ENCODE data around the gene DCTN4. TPM values are rescaled to one million over a fixed set of nuclear protein-coding genes. Genes with fewer than 3 reads are reported as not detected.

Gene DCTN4
- total RNA-seq, 2 donors from 2014 or later = 40.8 to 45.2 TPM

DNA sequence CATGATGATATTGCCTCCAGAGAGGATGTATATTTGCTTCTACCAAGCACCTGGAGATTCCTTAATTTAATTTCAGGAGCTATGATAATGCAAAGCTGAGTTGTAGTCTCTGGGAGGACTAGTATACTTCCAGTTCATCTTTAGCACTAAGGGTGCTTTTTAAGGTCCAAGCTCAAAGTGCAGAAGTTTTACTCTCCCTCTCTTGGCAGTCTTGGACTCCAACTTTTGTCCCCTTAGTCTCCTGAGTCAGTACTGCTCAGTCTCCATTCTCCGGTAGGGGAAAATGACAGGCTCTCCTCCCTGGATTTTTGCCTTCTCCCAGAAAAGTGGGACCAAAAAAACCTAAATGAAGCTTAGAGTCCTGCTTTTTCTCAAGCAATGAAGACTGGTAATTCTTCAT lies 28.1 kb upstream of the DCTN4 start:
- intact Hi-C loops (cut with DNase I) = no loop called here
- peak overlapping the region; percentile 14 for H3K27ac ChIP-seq
- no peak for DNase-seq
- H3K9me3 ChIP-seq = no peaks in the 10 kb centered on the region
- no peaks in the 10 kb centered on the region for H3K36me3 ChIP-seq
- no peak overlapping the region for H3K9ac ChIP-seq (ENCODE audit: low read depth in 2 of 2, low read length in 2 of 2)
- TF ChIP-seq, protein P1, sequence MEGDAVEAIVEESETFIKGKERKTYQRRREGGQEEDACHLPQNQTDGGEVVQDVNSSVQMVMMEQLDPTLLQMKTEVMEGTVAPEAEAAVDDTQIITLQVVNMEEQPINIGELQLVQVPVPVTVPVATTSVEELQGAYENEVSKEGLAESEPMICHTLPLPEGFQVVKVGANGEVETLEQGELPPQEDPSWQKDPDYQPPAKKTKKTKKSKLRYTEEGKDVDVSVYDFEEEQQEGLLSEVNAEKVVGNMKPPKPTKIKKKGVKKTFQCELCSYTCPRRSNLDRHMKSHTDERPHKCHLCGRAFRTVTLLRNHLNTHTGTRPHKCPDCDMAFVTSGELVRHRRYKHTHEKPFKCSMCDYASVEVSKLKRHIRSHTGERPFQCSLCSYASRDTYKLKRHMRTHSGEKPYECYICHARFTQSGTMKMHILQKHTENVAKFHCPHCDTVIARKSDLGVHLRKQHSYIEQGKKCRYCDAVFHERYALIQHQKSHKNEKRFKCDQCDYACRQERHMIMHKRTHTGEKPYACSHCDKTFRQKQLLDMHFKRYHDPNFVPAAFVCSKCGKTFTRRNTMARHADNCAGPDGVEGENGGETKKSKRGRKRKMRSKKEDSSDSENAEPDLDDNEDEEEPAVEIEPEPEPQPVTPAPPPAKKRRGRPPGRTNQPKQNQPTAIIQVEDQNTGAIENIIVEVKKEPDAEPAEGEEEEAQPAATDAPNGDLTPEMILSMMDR (IDR thresholded peaks at IDR 0.05) = no peak
- H3K4me1 ChIP-seq = peaks cover 18% of the 10 kb centered on the region
- no peak overlapping the region for H3K4me3 ChIP-seq
- no peaks in the 10 kb centered on the region for H3K27me3 ChIP-seq

DNA sequence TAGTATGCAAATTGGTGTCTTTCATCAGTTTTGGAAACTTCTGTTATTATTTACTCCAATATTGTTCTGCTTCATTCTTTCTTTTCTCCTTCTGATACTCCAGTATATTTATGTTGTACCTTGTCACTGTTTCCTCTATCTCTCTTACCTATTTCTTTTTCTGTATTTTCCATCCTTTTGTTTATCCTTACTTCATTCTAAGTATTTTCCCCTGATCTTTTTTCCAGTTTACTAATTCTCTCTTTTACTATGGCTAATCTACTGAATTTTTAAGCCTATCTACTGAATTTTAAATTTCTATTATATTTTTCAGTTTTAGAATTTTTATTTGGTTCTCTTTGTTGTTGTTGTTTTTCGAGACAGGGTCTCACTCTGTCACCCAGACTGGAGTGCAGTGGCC lies 27.1 kb upstream of the DCTN4 start:
- Histone ChIP-seq H3K27me3 (no peaks in the 10 kb centered on the region), H3K36me3 (no peaks in the 10 kb centered on the region), H3K4me1 (peaks cover 27% of the 10 kb centered on the region), H3K4me3 (no peak overlapping the region), H3K9ac (ENCODE audit: low read depth in 2 of 2, low read length in 2 of 2) (no peak overlapping the region), H3K9me3 (no peaks in the 10 kb centered on the region), H3K27ac (no peak overlapping the region)
- no peak for DNase-seq
- intact Hi-C loops (cut with DNase I) = no loop called here
- TF ChIP-seq, protein P1 (IDR thresholded peaks at IDR 0.05) = no peak

DNA sequence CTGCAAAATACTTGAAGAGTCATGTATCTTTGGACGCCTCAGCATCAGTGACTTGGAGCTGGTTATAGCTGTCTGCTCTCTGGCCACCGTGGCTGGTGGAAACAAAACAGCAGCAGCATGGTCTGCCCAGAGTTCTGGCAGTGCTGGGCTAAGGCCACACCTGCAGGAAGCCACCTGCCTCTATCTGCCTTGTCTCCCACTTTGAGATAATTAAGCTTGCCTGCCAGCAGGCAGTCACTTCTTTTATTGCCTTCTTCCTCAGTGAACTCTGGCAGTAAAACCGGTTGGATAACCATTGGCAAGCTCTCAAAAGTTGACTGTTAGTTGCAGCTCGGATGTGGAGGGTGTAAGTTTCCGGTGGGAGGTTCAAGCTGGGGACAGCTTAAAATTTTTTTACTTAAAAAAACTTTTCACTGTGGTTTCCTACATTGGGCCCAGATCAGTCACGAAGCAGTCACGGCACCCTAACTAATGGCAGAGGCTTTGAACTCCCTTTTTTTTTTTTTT lies 24.7 kb upstream of the DCTN4 start:
- peaks cover 40% of the 10 kb centered on the region for H3K4me1 ChIP-seq
- no peaks in the 10 kb centered on the region for H3K27me3 ChIP-seq
- H3K9ac ChIP-seq (ENCODE audit: low read depth in 2 of 2, low read length in 2 of 2) = peak overlapping the region in 1 of 2 donors; percentile 47
- intact Hi-C loops (cut with DNase I) = no loop called here
- H3K27ac ChIP-seq = peak overlapping the region; percentile 82
- no peaks in the 10 kb centered on the region for H3K9me3 ChIP-seq
- TF ChIP-seq, protein P1 (IDR thresholded peaks at IDR 0.05) = no peak
- H3K36me3 ChIP-seq = no peaks in the 10 kb centered on the region
- peak; percentile 88 for DNase-seq
- no peak overlapping the region for H3K4me3 ChIP-seq

- DNase-seq = no peak
Observed at GRCh38 chr5:150782850-150783249, 24.0 kb upstream of the DCTN4 start.

GRCh38 chr5:150781706-150782614 lies 23.1 kb upstream of the DCTN4 start:
- no peaks in the 10 kb centered on the region for H3K27me3 ChIP-seq
- intact Hi-C loops (cut with DNase I) = no loop called here
- peak overlapping the region; percentile 47 to 52 for H3K9ac ChIP-seq (ENCODE audit: low read depth in 2 of 2, low read length in 2 of 2)
- peaks cover 45% of the 10 kb centered on the region for H3K4me1 ChIP-seq
- peak; percentile 47 for DNase-seq
- H3K9me3 ChIP-seq = no peaks in the 10 kb centered on the region
- peak overlapping the region; percentile 82 for H3K27ac ChIP-seq
- H3K4me3 ChIP-seq = no peak overlapping the region
- TF ChIP-seq, protein P1 (IDR thresholded peaks at IDR 0.05) = no peak
- no peaks in the 10 kb centered on the region for H3K36me3 ChIP-seq

More at GRCh38 chr5:150782850-150783249, 24.0 kb upstream of the DCTN4 start:
- H3K27ac ChIP-seq = peak overlapping the region; percentile 82
- H3K9me3 ChIP-seq = no peaks in the 10 kb centered on the region
- no peaks in the 10 kb centered on the region for H3K27me3 ChIP-seq
- intact Hi-C loops (cut with DNase I) = no loop called here
- H3K4me3 ChIP-seq = no peak overlapping the region
- TF ChIP-seq, protein P1 (IDR thresholded peaks at IDR 0.05) = no peak
- H3K9ac ChIP-seq (ENCODE audit: low read depth in 2 of 2, low read length in 2 of 2) = peak overlapping the region; percentile 47 to 52
- H3K36me3 ChIP-seq = no peaks in the 10 kb centered on the region
- peaks cover 44% of the 10 kb centered on the region for H3K4me1 ChIP-seq
